ENCODE results near the gene TMEM192. TPM values are rescaled to one million over a fixed set of nuclear protein-coding genes. Genes with fewer than 3 reads are reported as not detected.

TMEM192 gene
- 14.9 TPM for polyA plus RNA-seq (2013)

GRCh38 chr4:165112368-165113121, at the start of gene TMEM192:
TMEM192 (minus strand) TSS chr4:165112860; CDS start chr4:165112773, 87 bp downstream.
- H3K36me3 ChIP-seq (ENCODE audit: control insufficient read depth in 4 of 4, insufficient read depth in 4 of 4, low read length in 3 of 4): peaks cover 0 to 2% (median under 1%) of the 10 kb centered on the region in 4 experiments
- DNase-seq: peak; percentile 89 to 93 (median 93)
- peak within 1 kb of the TSS; percentile 78 to 96 (median 89) for H3K4me3 ChIP-seq (ENCODE audit: control insufficient read depth in 1 of 7, extremely low read depth in 1 of 7, insufficient read depth in 4 of 7, low read depth in 2 of 7, low read length in 6 of 7)
- 0% methylated on average over 66 of the region's 66 CpGs for WGBS (ENCODE audit: insufficient coverage)
- CTCF ChIA-PET: interaction anchor here (0.6 to 2.1 kb wide), 10 partner anchors 8 to 296 kb away, joined by 3 to 9 read pairs (median 4); partner anchors contain the start of gene MSMO1
- peaks cover 5 to 15% (median 11%) of the 10 kb centered on the region in 4 experiments for H3K4me1 ChIP-seq (ENCODE audit: control extremely low read depth in 1 of 4, control insufficient read depth in 4 of 4, insufficient read depth in 4 of 4, low read length in 3 of 4)
- no peaks in the 10 kb centered on the region for H3K9me3 ChIP-seq (ENCODE audit: control extremely low read depth in 1 of 5, control insufficient read depth in 4 of 5, insufficient read depth in 2 of 5, low read depth in 1 of 5, low read length in 4 of 5)
- peaks cover 0 to 2% (median 0%) of the 10 kb centered on the region in 5 experiments for H3K27me3 ChIP-seq (replicated peaks in 2 of 5; ENCODE audit: control insufficient read depth in 4 of 5, insufficient read depth in 5 of 5, low read length in 4 of 5)
- H3K27ac ChIP-seq (ENCODE audit: insufficient read depth in 1 of 2, low read depth in 1 of 2, low read length in 2 of 2, poor library complexity in 1 of 2, severe bottlenecking in 2 of 2): peak within 1 kb of the TSS; percentile 72 to 89
- POLR2A ChIA-PET: interaction anchor here (0.7 kb wide), 1 partner anchor 417 kb away, joined by 3 read pairs; no protein-coding TSS in a partner anchor

GRCh38 chr4:165158762-165159161, 46.1 kb upstream of the TMEM192 start:
- no peaks in the 10 kb centered on the region for H3K27me3 ChIP-seq (replicated peaks in 2 of 5; ENCODE audit: control insufficient read depth in 4 of 5, insufficient read depth in 5 of 5, low read length in 4 of 5)
- H3K4me3 ChIP-seq (ENCODE audit: control insufficient read depth in 1 of 7, extremely low read depth in 1 of 7, insufficient read depth in 4 of 7, low read depth in 2 of 7, low read length in 6 of 7): no peak overlapping the region
- no peaks in the 10 kb centered on the region for H3K36me3 ChIP-seq (ENCODE audit: control insufficient read depth in 4 of 4, insufficient read depth in 4 of 4, low read length in 3 of 4)
- ChIA-PET POLR2A (no interaction called here), CTCF (no interaction called here)
- no peaks in the 10 kb centered on the region for H3K4me1 ChIP-seq (ENCODE audit: control extremely low read depth in 1 of 4, control insufficient read depth in 4 of 4, insufficient read depth in 4 of 4, low read length in 3 of 4)
- H3K9me3 ChIP-seq (ENCODE audit: control extremely low read depth in 1 of 5, control insufficient read depth in 4 of 5, insufficient read depth in 2 of 5, low read depth in 1 of 5, low read length in 4 of 5): peaks cover 0 to 3% (median 0%) of the 10 kb centered on the region in 5 experiments
- no peak overlapping the region for H3K27ac ChIP-seq (ENCODE audit: insufficient read depth in 1 of 2, low read depth in 1 of 2, low read length in 2 of 2, poor library complexity in 1 of 2, severe bottlenecking in 2 of 2)
- no peak for DNase-seq

GRCh38 chr4:165156906-165157305, 44.2 kb upstream of the TMEM192 start:
- Histone ChIP-seq H3K27me3 (replicated peaks in 2 of 5; ENCODE audit: control insufficient read depth in 4 of 5, insufficient read depth in 5 of 5, low read length in 4 of 5) (no peaks in the 10 kb centered on the region), H3K27ac (ENCODE audit: insufficient read depth in 1 of 2, low read depth in 1 of 2, low read length in 2 of 2, poor library complexity in 1 of 2, severe bottlenecking in 2 of 2) (no peak overlapping the region), H3K4me3 (ENCODE audit: control insufficient read depth in 1 of 7, extremely low read depth in 1 of 7, insufficient read depth in 4 of 7, low read depth in 2 of 7, low read length in 6 of 7) (no peak overlapping the region), H3K9me3 (ENCODE audit: control extremely low read depth in 1 of 5, control insufficient read depth in 4 of 5, insufficient read depth in 2 of 5, low read depth in 1 of 5, low read length in 4 of 5) (peaks cover 0 to 3% (median 0%) of the 10 kb centered on the region in 5 experiments), H3K4me1 (ENCODE audit: control extremely low read depth in 1 of 4, control insufficient read depth in 4 of 4, insufficient read depth in 4 of 4, low read length in 3 of 4) (no peaks in the 10 kb centered on the region), H3K36me3 (ENCODE audit: control insufficient read depth in 4 of 4, insufficient read depth in 4 of 4, low read length in 3 of 4) (no peaks in the 10 kb centered on the region)
- DNase-seq: no peak
- WGBS (ENCODE audit: insufficient coverage): 100% methylated on average over 1 of the region's 2 CpGs
- POLR2A ChIA-PET: no interaction called here
- CTCF ChIA-PET: no interaction called here

- Histone ChIP-seq H3K27ac (ENCODE audit: insufficient read depth in 1 of 2, low read depth in 1 of 2, low read length in 2 of 2, poor library complexity in 1 of 2, severe bottlenecking in 2 of 2) (no peak overlapping the region), H3K4me3 (ENCODE audit: control insufficient read depth in 1 of 7, extremely low read depth in 1 of 7, insufficient read depth in 4 of 7, low read depth in 2 of 7, low read length in 6 of 7) (no peak overlapping the region), H3K36me3 (ENCODE audit: control insufficient read depth in 4 of 4, insufficient read depth in 4 of 4, low read length in 3 of 4) (no peaks in the 10 kb centered on the region), H3K4me1 (ENCODE audit: control extremely low read depth in 1 of 4, control insufficient read depth in 4 of 4, insufficient read depth in 4 of 4, low read length in 3 of 4) (no peaks in the 10 kb centered on the region), H3K9me3 (ENCODE audit: control extremely low read depth in 1 of 5, control insufficient read depth in 4 of 5, insufficient read depth in 2 of 5, low read depth in 1 of 5, low read length in 4 of 5) (peaks cover 0 to 3% (median 0%) of the 10 kb centered on the region in 5 experiments), H3K27me3 (replicated peaks in 2 of 5; ENCODE audit: control insufficient read depth in 4 of 5, insufficient read depth in 5 of 5, low read length in 4 of 5) (no peaks in the 10 kb centered on the region)
- no peak for DNase-seq
- CTCF ChIA-PET: no interaction called here
- POLR2A ChIA-PET: no interaction called here
Measured at GRCh38 chr4:165154482-165154881, 41.8 kb upstream of the TMEM192 start.

GRCh38 chr4:165152527-165152926, 39.9 kb upstream of the TMEM192 start:
- Histone ChIP-seq H3K9me3 (ENCODE audit: control extremely low read depth in 1 of 5, control insufficient read depth in 4 of 5, insufficient read depth in 2 of 5, low read depth in 1 of 5, low read length in 4 of 5) (peaks cover 0 to 3% (median 0%) of the 10 kb centered on the region in 5 experiments), H3K4me3 (ENCODE audit: control insufficient read depth in 1 of 7, extremely low read depth in 1 of 7, insufficient read depth in 4 of 7, low read depth in 2 of 7, low read length in 6 of 7) (no peak overlapping the region), H3K27ac (ENCODE audit: insufficient read depth in 1 of 2, low read depth in 1 of 2, low read length in 2 of 2, poor library complexity in 1 of 2, severe bottlenecking in 2 of 2) (no peak overlapping the region), H3K27me3 (replicated peaks in 2 of 5; ENCODE audit: control insufficient read depth in 4 of 5, insufficient read depth in 5 of 5, low read length in 4 of 5) (no peaks in the 10 kb centered on the region), H3K36me3 (ENCODE audit: control insufficient read depth in 4 of 4, insufficient read depth in 4 of 4, low read length in 3 of 4) (no peaks in the 10 kb centered on the region), H3K4me1 (ENCODE audit: control extremely low read depth in 1 of 4, control insufficient read depth in 4 of 4, insufficient read depth in 4 of 4, low read length in 3 of 4) (no peaks in the 10 kb centered on the region)
- WGBS (ENCODE audit: insufficient coverage): 89% methylated on average over 3 of the region's 4 CpGs
- CTCF ChIA-PET: no interaction called here
- POLR2A ChIA-PET: no interaction called here
- DNase-seq: no peak

GRCh38 chr4:165151734-165152133, 39.1 kb upstream of the TMEM192 start:
- H3K9me3 ChIP-seq (ENCODE audit: control extremely low read depth in 1 of 5, control insufficient read depth in 4 of 5, insufficient read depth in 2 of 5, low read depth in 1 of 5, low read length in 4 of 5): no peaks in the 10 kb centered on the region
- ChIA-PET CTCF (interaction anchor here (0.7 kb wide), 1 partner anchor 8 kb away, joined by 3 read pairs; no protein-coding TSS in a partner anchor), POLR2A (no interaction called here)
- no peaks in the 10 kb centered on the region for H3K36me3 ChIP-seq (ENCODE audit: control insufficient read depth in 4 of 4, insufficient read depth in 4 of 4, low read length in 3 of 4)
- H3K27me3 ChIP-seq (replicated peaks in 2 of 5; ENCODE audit: control insufficient read depth in 4 of 5, insufficient read depth in 5 of 5, low read length in 4 of 5): no peaks in the 10 kb centered on the region
- no peaks in the 10 kb centered on the region for H3K4me1 ChIP-seq (ENCODE audit: control extremely low read depth in 1 of 4, control insufficient read depth in 4 of 4, insufficient read depth in 4 of 4, low read length in 3 of 4)
- no peak overlapping the region for H3K27ac ChIP-seq (ENCODE audit: insufficient read depth in 1 of 2, low read depth in 1 of 2, low read length in 2 of 2, poor library complexity in 1 of 2, severe bottlenecking in 2 of 2)
- H3K4me3 ChIP-seq (ENCODE audit: control insufficient read depth in 1 of 7, extremely low read depth in 1 of 7, insufficient read depth in 4 of 7, low read depth in 2 of 7, low read length in 6 of 7): no peak overlapping the region
- DNase-seq: no peak

GRCh38 chr4:165150545-165150944, 37.9 kb upstream of the TMEM192 start:
- WGBS (ENCODE audit: insufficient coverage): 100% methylated on average over 1 of the region's 3 CpGs
- CTCF ChIA-PET: no interaction called here
- no peak for DNase-seq

More at GRCh38 chr4:165150545-165150944, 37.9 kb upstream of the TMEM192 start:
- Histone ChIP-seq H3K27me3 (replicated peaks in 2 of 5; ENCODE audit: control insufficient read depth in 4 of 5, insufficient read depth in 5 of 5, low read length in 4 of 5) (no peaks in the 10 kb centered on the region), H3K4me3 (ENCODE audit: control insufficient read depth in 1 of 7, extremely low read depth in 1 of 7, insufficient read depth in 4 of 7, low read depth in 2 of 7, low read length in 6 of 7) (no peak overlapping the region), H3K4me1 (ENCODE audit: control extremely low read depth in 1 of 4, control insufficient read depth in 4 of 4, insufficient read depth in 4 of 4, low read length in 3 of 4) (no peaks in the 10 kb centered on the region), H3K9me3 (ENCODE audit: control extremely low read depth in 1 of 5, control insufficient read depth in 4 of 5, insufficient read depth in 2 of 5, low read depth in 1 of 5, low read length in 4 of 5) (no peaks in the 10 kb centered on the region), H3K27ac (ENCODE audit: insufficient read depth in 1 of 2, low read depth in 1 of 2, low read length in 2 of 2, poor library complexity in 1 of 2, severe bottlenecking in 2 of 2) (no peak overlapping the region), H3K36me3 (ENCODE audit: control insufficient read depth in 4 of 4, insufficient read depth in 4 of 4, low read length in 3 of 4) (no peaks in the 10 kb centered on the region)
- POLR2A ChIA-PET: no interaction called here

Measured in common myeloid progenitor, CD34-positive (primary cell).